DMS114 treated with DMSO at 0.1 percent for 48 hours (cell line): ENCODE data around the gene SLC43A2.
"Not testable (repeated sequence)": the region's sequence is repeated elsewhere in the genome, so short reads cannot be mapped to it uniquely, and the experiment has no call there.

Experiments used
- DNase-seq: peaks from one replicate; lab custom pipeline; 2025; ENCODE audit not compliant: unreplicated experiment; lab: John Stamatoyannopoulos, UW

Gene SLC43A2

GRCh38 chr17:1627982-1628855, at the start of gene SLC43A2:
SLC43A2 (minus strand) TSS chr17:1628834; CDS start chr17:1627874, 960 bp downstream.
- peak; percentile 56 for DNase-seq

- no peak for DNase-seq
Measured at GRCh38 chr17:1676401-1676800, 47.8 kb upstream of the SLC43A2 start.

GRCh38 chr17:1673041-1673785, 44.6 kb upstream of the SLC43A2 start:
- no peak for DNase-seq

GRCh38 chr17:1663934-1664333, 35.3 kb upstream of the SLC43A2 start:
- DNase-seq = not testable (repeated sequence)

GRCh38 chr17:1661045-1661444, 32.4 kb upstream of the SLC43A2 start:
- no peak for DNase-seq

GRCh38 chr17:1658100-1658499, 29.5 kb upstream of the SLC43A2 start:
- DNase-seq = no peak

- no peak for DNase-seq
Measured at GRCh38 chr17:1653735-1654134, 25.1 kb upstream of the SLC43A2 start.

GRCh38 chr17:1652794-1653193, 24.2 kb upstream of the SLC43A2 start:
- DNase-seq = not testable (repeated sequence)

- DNase-seq = no peak
Measured at GRCh38 chr17:1651559-1651844, 22.9 kb upstream of the SLC43A2 start.

- no peak for DNase-seq
Measured at GRCh38 chr17:1650731-1651558, 22.3 kb upstream of the SLC43A2 start.

GRCh38 chr17:1649844-1650501, 21.3 kb upstream of the SLC43A2 start, which contains the start of gene RILP:
RILP (minus strand) TSS chr17:1649866; CDS start chr17:1649804, 62 bp downstream.
- DNase-seq = no peak

- DNase-seq = peak; percentile 53
Measured at GRCh38 chr17:1648963-1649843, 20.6 kb upstream of the SLC43A2 start.

- no peak for DNase-seq
Measured at GRCh38 chr17:1648173-1648962, 19.7 kb upstream of the SLC43A2 start.

- DNase-seq = no peak
Measured at GRCh38 chr17:1647802-1648171, 19.2 kb upstream of the SLC43A2 start.

- no peak for DNase-seq
Measured at GRCh38 chr17:1646199-1646875, 17.7 kb upstream of the SLC43A2 start.

- DNase-seq = no peak
Measured at GRCh38 chr17:1645207-1646171, 16.9 kb upstream of the SLC43A2 start, which contains the start of gene SCARF1. SCARF1 (minus strand) TSS chr17:1645732; CDS start chr17:1645697, 35 bp downstream.

GRCh38 chr17:1644493-1645206, 16.0 kb upstream of the SLC43A2 start:
- DNase-seq = no peak
